ENCODE data around the gene NUDT22.

GRCh38 chr11:64258356-64258755, 32.3 kb downstream of the NUDT22 start:
- TF ChIP-seq CTCF (conservative IDR thresholded peaks at IDR 0.05; ENCODE audit: low read length): no peak
- no peak for TF ChIP-seq EZH2phosphoT487 (IDR thresholded peaks at IDR 0.05; ENCODE audit: borderline replicate concordance)

Measured in Loucy (cell line).